Spinal cord (tissue), 10 donors: ENCODE results near the gene DGKB. TPM values are rescaled to one million over a fixed set of nuclear protein-coding genes. Genes with fewer than 3 reads are reported as not detected.
A peak's percentile ranks its signal among the peaks of the same experiment; 100 is the strongest.

ENCODE experiments used
- DNase-seq, 6 donors: peaks; one replicate each; pipeline versions ENCODE4 v3.0.0 to v3.0.0-alpha.2; 2013 to 2015; ENCODE audit warnings: low spot score in 6 of 6, low read depth in 4 of 6
- H3K27ac ChIP-seq: one replicate; pipeline ENCODE4 v1.5.1; 2013; ENCODE audit warnings: low read depth, low read length, control low read depth
- H3K27me3 ChIP-seq: one replicate; pipeline ENCODE4 v1.6.1; 2013; ENCODE audit warnings: low read length; ENCODE audit not compliant: control insufficient read depth, insufficient read depth
- H3K36me3 ChIP-seq: one replicate; pipeline ENCODE4 v1.6.1; 2013; ENCODE audit warnings: low read length; ENCODE audit not compliant: control insufficient read depth, insufficient read depth
- H3K4me1 ChIP-seq: one replicate; pipeline ENCODE4 v1.6.1; 2013; ENCODE audit warnings: low read length; ENCODE audit not compliant: control insufficient read depth, insufficient read depth
- H3K4me3 ChIP-seq: one replicate; pipeline ENCODE4 v1.5.1; 2013; ENCODE audit warnings: low read depth, low read length, control low read depth
- H3K9me3 ChIP-seq: one replicate; pipeline ENCODE4 v1.6.1; 2013; ENCODE audit warnings: low read length; ENCODE audit not compliant: control insufficient read depth, insufficient read depth
- WGBS: methylation state at CpG from one replicate; pipeline ENCODE4 v1.1.5; 2013; ENCODE audit warnings: missing lambda C conversion rate; ENCODE audit not compliant: insufficient coverage; 5-methylcytosine and 5-hydroxymethylcytosine counted together
- polyA plus RNA-seq, 2 donors: library from polyadenylated mRNA; unstranded; fragments of 120-200 nt; gene quantifications; one replicate each; pipeline ENCODE4 v1.2.1, GENCODE V29; 2013; ENCODE audit not compliant: insufficient read length in 2 of 2
- total RNA-seq, 2 donors: library from RNA; depleted of rRNA in 1 of 2; stranded (reverse); fragments of 120-200 nt in 1 of 2; fragments of >200 nt in 1 of 2; gene quantifications; one replicate each; pipeline versions ENCODE4 v1.2.3 to v1.2.4, GENCODE V29; 2013 to 2014
- donor health status: healthy.

Gene DGKB
- total and polyA plus RNA-seq, 4 donors: 13.6 to 31.4 (median 20.2) TPM

- H3K36me3 ChIP-seq: no peaks in the 10 kb centered on the region
- H3K4me1 ChIP-seq: no peaks in the 10 kb centered on the region
- no peaks in the 10 kb centered on the region for H3K9me3 ChIP-seq
- H3K27ac ChIP-seq: no peak overlapping the region
- no peaks in the 10 kb centered on the region for H3K27me3 ChIP-seq
- no peak overlapping the region for H3K4me3 ChIP-seq
- DNase-seq: no peak
Measured at GRCh38 chr7:14309432-14309831, 593.1 kb downstream of the DGKB start.

GRCh38 chr7:14305233-14305866 is 597.2 kb downstream of the DGKB start:
- Histone ChIP-seq H3K9me3 (no peaks in the 10 kb centered on the region), H3K36me3 (no peaks in the 10 kb centered on the region), H3K27me3 (no peaks in the 10 kb centered on the region)

GRCh38 chr7:14303536-14303935 is 599.0 kb downstream of the DGKB start:
- Histone ChIP-seq H3K27ac (no peak overlapping the region), H3K9me3 (no peaks in the 10 kb centered on the region), H3K4me1 (no peaks in the 10 kb centered on the region), H3K4me3 (no peak overlapping the region), H3K27me3 (no peaks in the 10 kb centered on the region), H3K36me3 (no peaks in the 10 kb centered on the region)
- no peak for DNase-seq
- WGBS: no CpG with 5 or more reads among the region's 2 CpGs

More at GRCh38 chr7:14305233-14305866, 597.2 kb downstream of the DGKB start:
- Histone ChIP-seq H3K4me1 (no peaks in the 10 kb centered on the region), H3K27ac (no peak overlapping the region), H3K4me3 (no peak overlapping the region)
- WGBS: 41% methylated on average over 2 of the region's 4 CpGs
- DNase-seq: no peak

GRCh38 chr7:14294637-14295036 is 607.9 kb downstream of the DGKB start:
- H3K27me3 ChIP-seq: no peaks in the 10 kb centered on the region
- no peaks in the 10 kb centered on the region for H3K9me3 ChIP-seq
- H3K4me1 ChIP-seq: no peaks in the 10 kb centered on the region
- no CpG with 5 or more reads among the region's 1 CpG for WGBS
- no peak overlapping the region for H3K4me3 ChIP-seq
- no peaks in the 10 kb centered on the region for H3K36me3 ChIP-seq
- no peak for DNase-seq
- no peak overlapping the region for H3K27ac ChIP-seq

- 100% methylated on average over 1 of the region's 2 CpGs for whole genome bisulfite sequencing
Measured at GRCh38 chr7:14293434-14293833, 609.1 kb downstream of the DGKB start.

GRCh38 chr7:14292737-14293136 is 609.8 kb downstream of the DGKB start:
- Histone ChIP-seq H3K27me3 (no peaks in the 10 kb centered on the region), H3K9me3 (no peaks in the 10 kb centered on the region), H3K36me3 (no peaks in the 10 kb centered on the region), H3K4me3 (no peak overlapping the region), H3K4me1 (no peaks in the 10 kb centered on the region), H3K27ac (no peak overlapping the region)
- no peak for DNase-seq

More at GRCh38 chr7:14293434-14293833, 609.1 kb downstream of the DGKB start:
- no peak for DNase-seq
- Histone ChIP-seq H3K27me3 (no peaks in the 10 kb centered on the region), H3K36me3 (no peaks in the 10 kb centered on the region), H3K4me1 (no peaks in the 10 kb centered on the region), H3K27ac (no peak overlapping the region), H3K9me3 (no peaks in the 10 kb centered on the region), H3K4me3 (no peak overlapping the region)

GRCh38 chr7:14289957-14290356 is 612.6 kb downstream of the DGKB start:
- Histone ChIP-seq H3K36me3 (no peaks in the 10 kb centered on the region), H3K4me3 (no peak overlapping the region), H3K4me1 (no peaks in the 10 kb centered on the region), H3K27ac (no peak overlapping the region), H3K27me3 (no peaks in the 10 kb centered on the region), H3K9me3 (no peaks in the 10 kb centered on the region)
- DNase-seq: no peak

- Histone ChIP-seq H3K36me3 (no peaks in the 10 kb centered on the region), H3K9me3 (no peaks in the 10 kb centered on the region), H3K27ac (no peak overlapping the region), H3K27me3 (no peaks in the 10 kb centered on the region), H3K4me1 (no peaks in the 10 kb centered on the region), H3K4me3 (no peak overlapping the region)
- DNase-seq: peak in 2 of 6 donors; percentile 49 to 91
- WGBS: no CpG with 5 or more reads among the region's 3 CpGs
Measured at GRCh38 chr7:14288701-14289100, 613.9 kb downstream of the DGKB start.

- no peaks in the 10 kb centered on the region for H3K36me3 ChIP-seq
- no peaks in the 10 kb centered on the region for H3K4me1 ChIP-seq
- H3K4me3 ChIP-seq: no peak overlapping the region
- no peak overlapping the region for H3K27ac ChIP-seq
- no peak for DNase-seq
- no CpG with 5 or more reads among the region's 2 CpGs for WGBS
- no peaks in the 10 kb centered on the region for H3K27me3 ChIP-seq
- H3K9me3 ChIP-seq: no peaks in the 10 kb centered on the region
Measured at GRCh38 chr7:14287398-14287797, 615.2 kb downstream of the DGKB start.

GRCh38 chr7:14286036-14286435 is 616.5 kb downstream of the DGKB start:
- Histone ChIP-seq H3K4me1 (no peaks in the 10 kb centered on the region), H3K4me3 (no peak overlapping the region), H3K27me3 (no peaks in the 10 kb centered on the region), H3K36me3 (no peaks in the 10 kb centered on the region), H3K9me3 (no peaks in the 10 kb centered on the region), H3K27ac (no peak overlapping the region)
- 68% methylated on average over 3 of the region's 4 CpGs for WGBS
- DNase-seq: no peak
